Nephron progenitor cell (in vitro differentiated cells): ENCODE data around the gene EGR1.
A peak's percentile ranks its signal among the peaks of the same experiment; 100 is the strongest.

Source experiments
- DNase-seq: peaks from one replicate; pipeline ENCODE4 v3.0.0; 2021
- H3K27ac Mint-ChIP-seq: 2 replicates; pipeline ENCODE4 v1.8.0; 2021; ENCODE audit warnings: mild to moderate bottlenecking, moderate library complexity, mixed read lengths
- H3K27me3 Mint-ChIP-seq: 2 replicates; pipeline ENCODE4 v1.8.0; 2021; ENCODE audit warnings: mild to moderate bottlenecking, low read depth, mixed read lengths; ENCODE audit not compliant: poor library complexity
- H3K36me3 Mint-ChIP-seq: 2 replicates; pipeline ENCODE4 v1.8.0; 2021; ENCODE audit warnings: low read depth, mixed read lengths
- H3K4me1 Mint-ChIP-seq: 2 replicates; pipeline ENCODE4 v1.8.0; 2021; ENCODE audit warnings: mixed read lengths
- H3K4me3 Mint-ChIP-seq: 2 replicates; pipeline ENCODE4 v1.8.0; 2021; ENCODE audit warnings: mild to moderate bottlenecking, moderate library complexity, mixed read lengths
- H3K9me3 Mint-ChIP-seq: 2 replicates; pipeline ENCODE4 v1.8.0; 2021; ENCODE audit warnings: mild to moderate bottlenecking, moderate library complexity, mixed read lengths
- TF ChIP-seq, protein P1 (sequence below): fragments of 200-600 bp; sonication (generic); IDR thresholded peaks from 2 replicates; pipeline ENCODE4 v1.5.0; 2021; ENCODE audit warnings: antibody characterized with exemption

Gene EGR1

GRCh38 chr5:138438724-138439476 lies 26.4 kb upstream of the EGR1 start, which contains the start of gene REEP2:
TSS of gene REEP2 (plus strand) at chr5:138439057. CDS start at chr5:138439209, 152 bp downstream.
- H3K36me3 Mint-ChIP-seq, result peaks cover 30% of the 10 kb centered on the region
- H3K27ac Mint-ChIP-seq, result peak within 1 kb of the TSS; percentile 79
- H3K4me1 Mint-ChIP-seq, result peaks cover 45% of the 10 kb centered on the region
- TF ChIP-seq, protein P1, sequence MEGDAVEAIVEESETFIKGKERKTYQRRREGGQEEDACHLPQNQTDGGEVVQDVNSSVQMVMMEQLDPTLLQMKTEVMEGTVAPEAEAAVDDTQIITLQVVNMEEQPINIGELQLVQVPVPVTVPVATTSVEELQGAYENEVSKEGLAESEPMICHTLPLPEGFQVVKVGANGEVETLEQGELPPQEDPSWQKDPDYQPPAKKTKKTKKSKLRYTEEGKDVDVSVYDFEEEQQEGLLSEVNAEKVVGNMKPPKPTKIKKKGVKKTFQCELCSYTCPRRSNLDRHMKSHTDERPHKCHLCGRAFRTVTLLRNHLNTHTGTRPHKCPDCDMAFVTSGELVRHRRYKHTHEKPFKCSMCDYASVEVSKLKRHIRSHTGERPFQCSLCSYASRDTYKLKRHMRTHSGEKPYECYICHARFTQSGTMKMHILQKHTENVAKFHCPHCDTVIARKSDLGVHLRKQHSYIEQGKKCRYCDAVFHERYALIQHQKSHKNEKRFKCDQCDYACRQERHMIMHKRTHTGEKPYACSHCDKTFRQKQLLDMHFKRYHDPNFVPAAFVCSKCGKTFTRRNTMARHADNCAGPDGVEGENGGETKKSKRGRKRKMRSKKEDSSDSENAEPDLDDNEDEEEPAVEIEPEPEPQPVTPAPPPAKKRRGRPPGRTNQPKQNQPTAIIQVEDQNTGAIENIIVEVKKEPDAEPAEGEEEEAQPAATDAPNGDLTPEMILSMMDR, result no peak
- peak within 1 kb of the TSS; percentile 87 for H3K4me3 Mint-ChIP-seq
- H3K27me3 Mint-ChIP-seq, result no peaks in the 10 kb centered on the region
- H3K9me3 Mint-ChIP-seq, result no peaks in the 10 kb centered on the region
- DNase-seq, result peak; percentile 83

DNA sequence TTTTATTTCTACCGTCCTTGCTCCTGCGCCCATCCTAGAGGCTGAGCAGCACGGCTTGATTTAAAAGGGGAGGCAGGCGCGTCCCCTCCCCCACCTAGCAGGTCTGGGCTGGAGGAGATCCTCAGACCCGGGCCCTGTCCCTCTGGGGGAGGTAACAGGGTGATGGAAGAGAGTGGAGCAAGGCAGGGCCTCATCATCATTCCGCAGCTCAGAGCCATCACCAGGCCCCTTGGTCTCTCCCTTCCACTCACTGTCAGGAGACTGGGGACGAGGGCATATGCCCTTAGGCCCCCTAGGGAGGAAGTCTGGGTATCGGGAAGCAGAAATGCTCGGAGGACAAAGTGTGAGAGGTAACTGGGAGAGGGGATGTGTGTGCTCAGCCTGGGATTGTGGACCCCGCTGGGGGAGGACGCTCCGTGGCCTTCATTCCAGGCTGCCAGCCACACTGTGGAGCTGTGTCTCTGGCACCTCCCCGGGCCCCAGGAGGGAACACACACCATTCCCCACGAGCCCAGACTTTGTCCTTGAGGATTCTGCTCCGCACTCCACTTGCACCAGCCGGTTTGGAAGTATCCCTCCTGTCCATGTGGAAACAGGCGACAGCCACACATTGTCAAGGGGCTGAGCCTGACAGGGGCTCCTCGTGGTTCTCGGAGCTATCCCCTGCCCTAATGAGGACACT lies 25.7 kb upstream of the EGR1 start:
- H3K9me3 Mint-ChIP-seq, result no peaks in the 10 kb centered on the region
- TF ChIP-seq, protein P1, result no peak
- H3K27ac Mint-ChIP-seq, result peak overlapping the region; percentile 79
- H3K4me1 Mint-ChIP-seq, result peaks cover 52% of the 10 kb centered on the region
- peak; percentile 37 for DNase-seq
- peak overlapping the region; percentile 87 for H3K4me3 Mint-ChIP-seq
- H3K36me3 Mint-ChIP-seq, result peaks cover 25% of the 10 kb centered on the region
- no peaks in the 10 kb centered on the region for H3K27me3 Mint-ChIP-seq

- TF ChIP-seq, protein P1, result no peak
- no peak for DNase-seq
- H3K36me3 Mint-ChIP-seq, result peaks cover 17% of the 10 kb centered on the region
- H3K9me3 Mint-ChIP-seq, result no peaks in the 10 kb centered on the region
- H3K27me3 Mint-ChIP-seq, result no peaks in the 10 kb centered on the region
- H3K27ac Mint-ChIP-seq, result no peak overlapping the region
- peaks cover 54% of the 10 kb centered on the region for H3K4me1 Mint-ChIP-seq
- H3K4me3 Mint-ChIP-seq, result peak overlapping the region; percentile 87
Observed at GRCh38 chr5:138440159-138441073, 24.9 kb upstream of the EGR1 start.

GRCh38 chr5:138441221-138441620 lies 24.1 kb upstream of the EGR1 start:
- Mint-ChIP-seq H3K27ac (no peak overlapping the region), H3K27me3 (no peaks in the 10 kb centered on the region), H3K36me3 (peaks cover 10% of the 10 kb centered on the region), H3K4me1 (peaks cover 54% of the 10 kb centered on the region), H3K4me3 (peak overlapping the region; percentile 52), H3K9me3 (no peaks in the 10 kb centered on the region)
- DNase-seq, result no peak
- TF ChIP-seq, protein P1, result no peak

DNA sequence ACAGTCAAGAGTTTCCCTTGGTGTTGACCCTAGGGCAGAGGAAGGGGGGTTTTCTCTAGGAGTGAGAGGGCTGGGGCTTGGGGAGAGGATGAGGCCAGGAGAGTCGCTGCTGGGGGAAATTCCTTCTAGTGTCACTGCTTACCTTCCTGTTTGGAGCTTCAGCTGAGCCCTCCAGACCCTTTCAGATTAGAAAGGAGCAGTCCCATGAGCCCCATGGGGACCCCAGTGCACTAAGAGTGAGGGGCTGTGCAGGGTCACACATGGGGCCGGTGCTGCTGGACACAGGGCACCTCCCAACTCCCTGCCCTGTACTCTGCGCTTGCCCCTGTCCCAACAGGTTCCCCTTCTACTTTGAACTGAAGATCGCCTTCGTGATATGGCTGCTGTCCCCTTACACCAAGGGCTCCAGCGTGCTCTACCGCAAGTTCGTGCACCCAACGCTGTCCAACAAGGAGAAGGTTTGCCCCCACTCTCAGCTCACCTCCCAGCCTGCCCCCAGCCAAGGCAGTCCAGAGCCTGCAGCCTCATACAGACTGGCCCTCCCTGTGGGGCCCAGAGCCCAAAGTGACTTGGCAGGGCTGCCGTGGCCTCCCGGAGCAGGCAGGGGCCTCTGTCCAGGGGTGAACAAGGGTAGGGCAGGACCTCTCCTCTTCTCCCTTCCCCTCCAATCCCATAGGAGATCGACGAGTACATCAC lies 21.1 kb upstream of the EGR1 start:
- TF ChIP-seq, protein P1, result no peak
- Mint-ChIP-seq H3K36me3 (peaks cover 5% of the 10 kb centered on the region), H3K4me1 (peaks cover 51% of the 10 kb centered on the region), H3K27me3 (peaks cover 4% of the 10 kb centered on the region), H3K9me3 (no peaks in the 10 kb centered on the region), H3K27ac (no peak overlapping the region), H3K4me3 (no peak overlapping the region)
- DNase-seq, result no peak
